Stimulated activated memory B cell treated with anti-CD40 and anti-IgM and Interleukin-4, amounts not matched to agents 10 μg/mL and 1 μg/mL and 100 μg/mL, for 72 hours (primary cell): Measurements from ENCODE around the gene DIP2C.
A peak's percentile ranks its signal among the peaks of the same experiment; 100 is the strongest.
"Not testable (repeated sequence)": the region's sequence is repeated elsewhere in the genome, so short reads cannot be mapped to it uniquely, and the experiment has no call there.

Source experiments
- ATAC-seq: fragments of 150-1000 bp; cut with Tn5 transposase; 2 replicates; pipeline ENCODE4 v1.10.0; 2021
- H3K27ac Mint-ChIP-seq: one replicate; pipeline ENCODE4 v1.8.0; 2022; ENCODE audit warnings: mild to moderate bottlenecking, mixed read lengths
- H3K27me3 Mint-ChIP-seq: one replicate; pipeline ENCODE4 v1.8.0; 2022; ENCODE audit warnings: mixed read lengths
- H3K36me3 Mint-ChIP-seq: one replicate; pipeline ENCODE4 v1.8.0; 2022; ENCODE audit warnings: mixed read lengths
- H3K4me1 Mint-ChIP-seq: one replicate; pipeline ENCODE4 v1.8.0; 2022; ENCODE audit warnings: mixed read lengths
- H3K4me3 Mint-ChIP-seq: one replicate; pipeline ENCODE4 v1.8.0; 2022; ENCODE audit warnings: mild to moderate bottlenecking, moderate library complexity, mixed read lengths
- H3K9me3 Mint-ChIP-seq: one replicate; pipeline ENCODE4 v1.8.0; 2022; ENCODE audit warnings: mixed read lengths

The DIP2C gene

GRCh38 chr10:517241-517830, 172.1 kb downstream of the DIP2C start:
- Mint-ChIP-seq H3K9me3 (no peaks in the 10 kb centered on the region), H3K4me3 (no peak overlapping the region), H3K4me1 (peaks cover 18% of the 10 kb centered on the region), H3K27ac (no peak overlapping the region), H3K27me3 (peaks cover 32% of the 10 kb centered on the region), H3K36me3 (no peaks in the 10 kb centered on the region)
- ATAC-seq, result no peak

- Mint-ChIP-seq H3K9me3 (no peaks in the 10 kb centered on the region), H3K36me3 (no peaks in the 10 kb centered on the region), H3K27ac (no peak overlapping the region), H3K27me3 (peaks cover 32% of the 10 kb centered on the region), H3K4me3 (no peak overlapping the region), H3K4me1 (peaks cover 15% of the 10 kb centered on the region)
- ATAC-seq, result no peak
Observed at GRCh38 chr10:516764-517163, 172.7 kb downstream of the DIP2C start.

GRCh38 chr10:515674-516073, 173.8 kb downstream of the DIP2C start:
- no peak overlapping the region for H3K27ac Mint-ChIP-seq
- peaks cover 15% of the 10 kb centered on the region for H3K4me1 Mint-ChIP-seq
- H3K27me3 Mint-ChIP-seq, result peaks cover 32% of the 10 kb centered on the region
- no peaks in the 10 kb centered on the region for H3K36me3 Mint-ChIP-seq
- no peaks in the 10 kb centered on the region for H3K9me3 Mint-ChIP-seq
- ATAC-seq, result no peak
- H3K4me3 Mint-ChIP-seq, result no peak overlapping the region

GRCh38 chr10:514137-514671, 175.3 kb downstream of the DIP2C start:
- Mint-ChIP-seq H3K4me3 (no peak overlapping the region), H3K9me3 (no peaks in the 10 kb centered on the region), H3K36me3 (no peaks in the 10 kb centered on the region), H3K27ac (no peak overlapping the region), H3K4me1 (peaks cover 15% of the 10 kb centered on the region), H3K27me3 (peaks cover 22% of the 10 kb centered on the region)
- ATAC-seq, result no peak

GRCh38 chr10:513393-513792, 176.1 kb downstream of the DIP2C start:
- Mint-ChIP-seq H3K9me3 (no peaks in the 10 kb centered on the region), H3K27ac (peak overlapping the region; percentile 33), H3K4me3 (peak overlapping the region; percentile 80), H3K36me3 (no peaks in the 10 kb centered on the region), H3K4me1 (peaks cover 15% of the 10 kb centered on the region), H3K27me3 (peaks cover 15% of the 10 kb centered on the region)
- ATAC-seq, result peak; percentile 56

GRCh38 chr10:512661-513060, 176.8 kb downstream of the DIP2C start:
- H3K27ac Mint-ChIP-seq, ATAC-seq: not testable (repeated sequence)

GRCh38 chr10:511849-512191, 177.6 kb downstream of the DIP2C start:
- H3K4me1 Mint-ChIP-seq, result peaks cover 15% of the 10 kb centered on the region
- H3K9me3 Mint-ChIP-seq, result no peaks in the 10 kb centered on the region
- no peaks in the 10 kb centered on the region for H3K36me3 Mint-ChIP-seq
- no peak overlapping the region for H3K4me3 Mint-ChIP-seq
- H3K27ac Mint-ChIP-seq, result no peak overlapping the region
- ATAC-seq, result no peak
- peaks cover 18% of the 10 kb centered on the region for H3K27me3 Mint-ChIP-seq

More at GRCh38 chr10:512661-513060, 176.8 kb downstream of the DIP2C start:
- peaks cover 15% of the 10 kb centered on the region for H3K4me1 Mint-ChIP-seq
- H3K9me3 Mint-ChIP-seq, H3K4me3 Mint-ChIP-seq, H3K36me3 Mint-ChIP-seq: not testable (repeated sequence)
- H3K27me3 Mint-ChIP-seq, result peaks cover 16% of the 10 kb centered on the region

- H3K27me3 Mint-ChIP-seq, result peaks cover 18% of the 10 kb centered on the region
- no peaks in the 10 kb centered on the region for H3K36me3 Mint-ChIP-seq
- no peak overlapping the region for H3K4me3 Mint-ChIP-seq
- ATAC-seq, result peak; percentile 80
- H3K9me3 Mint-ChIP-seq, result no peaks in the 10 kb centered on the region
- peaks cover 15% of the 10 kb centered on the region for H3K4me1 Mint-ChIP-seq
- H3K27ac Mint-ChIP-seq, result no peak overlapping the region
Observed at GRCh38 chr10:511101-511848, 178.2 kb downstream of the DIP2C start.

GRCh38 chr10:510415-510881, 179.0 kb downstream of the DIP2C start:
- Mint-ChIP-seq H3K9me3 (no peaks in the 10 kb centered on the region), H3K4me1 (peaks cover 21% of the 10 kb centered on the region), H3K36me3 (no peaks in the 10 kb centered on the region), H3K27me3 (peaks cover 18% of the 10 kb centered on the region), H3K4me3 (no peak overlapping the region), H3K27ac (no peak overlapping the region)
- ATAC-seq, result no peak

- Mint-ChIP-seq H3K9me3 (no peaks in the 10 kb centered on the region), H3K36me3 (no peaks in the 10 kb centered on the region), H3K27me3 (peaks cover 14% of the 10 kb centered on the region), H3K4me3 (no peak overlapping the region), H3K4me1 (peaks cover 24% of the 10 kb centered on the region), H3K27ac (no peak overlapping the region)
- ATAC-seq, result no peak
Observed at GRCh38 chr10:509361-510102, 179.9 kb downstream of the DIP2C start.

- no peak for ATAC-seq
- Mint-ChIP-seq H3K9me3 (no peaks in the 10 kb centered on the region), H3K27ac (no peak overlapping the region), H3K36me3 (no peaks in the 10 kb centered on the region), H3K4me3 (no peak overlapping the region), H3K27me3 (peaks cover 10% of the 10 kb centered on the region), H3K4me1 (peaks cover 23% of the 10 kb centered on the region)
Observed at GRCh38 chr10:508726-509125, 180.7 kb downstream of the DIP2C start.

GRCh38 chr10:507908-508444, 181.5 kb downstream of the DIP2C start:
- Mint-ChIP-seq H3K4me3 (no peak overlapping the region), H3K27me3 (peaks cover 15% of the 10 kb centered on the region), H3K27ac (no peak overlapping the region), H3K36me3 (no peaks in the 10 kb centered on the region), H3K4me1 (peaks cover 16% of the 10 kb centered on the region), H3K9me3 (no peaks in the 10 kb centered on the region)
- no peak for ATAC-seq

GRCh38 chr10:507355-507699, 182.1 kb downstream of the DIP2C start:
- peaks cover 16% of the 10 kb centered on the region for H3K4me1 Mint-ChIP-seq
- H3K27ac Mint-ChIP-seq, result no peak overlapping the region
- no peak overlapping the region for H3K4me3 Mint-ChIP-seq
- peaks cover 21% of the 10 kb centered on the region for H3K27me3 Mint-ChIP-seq
- H3K36me3 Mint-ChIP-seq, result no peaks in the 10 kb centered on the region
- H3K9me3 Mint-ChIP-seq, result no peaks in the 10 kb centered on the region
- ATAC-seq, result no peak

GRCh38 chr10:506451-507354, 182.8 kb downstream of the DIP2C start:
- Mint-ChIP-seq H3K4me3 (no peak overlapping the region), H3K27ac (no peak overlapping the region), H3K4me1 (peaks cover 16% of the 10 kb centered on the region), H3K36me3 (no peaks in the 10 kb centered on the region), H3K27me3 (peaks cover 26% of the 10 kb centered on the region), H3K9me3 (no peaks in the 10 kb centered on the region)
- ATAC-seq, result no peak
